Globus pallidus (tissue), 1 donor: ENCODE measurements around the gene LDB2.

ENCODE experiments used
- DNase-seq: peaks from one replicate; pipeline ENCODE4 v3.0.0-alpha.2; 2015; ENCODE audit warnings: low spot score

LDB2 gene

GRCh38 chr4:16721613-16722291 is 176.7 kb downstream of the LDB2 start:
- DNase-seq: no peak

GRCh38 chr4:16720761-16721160 is 177.7 kb downstream of the LDB2 start:
- no peak for DNase-seq

DNA sequence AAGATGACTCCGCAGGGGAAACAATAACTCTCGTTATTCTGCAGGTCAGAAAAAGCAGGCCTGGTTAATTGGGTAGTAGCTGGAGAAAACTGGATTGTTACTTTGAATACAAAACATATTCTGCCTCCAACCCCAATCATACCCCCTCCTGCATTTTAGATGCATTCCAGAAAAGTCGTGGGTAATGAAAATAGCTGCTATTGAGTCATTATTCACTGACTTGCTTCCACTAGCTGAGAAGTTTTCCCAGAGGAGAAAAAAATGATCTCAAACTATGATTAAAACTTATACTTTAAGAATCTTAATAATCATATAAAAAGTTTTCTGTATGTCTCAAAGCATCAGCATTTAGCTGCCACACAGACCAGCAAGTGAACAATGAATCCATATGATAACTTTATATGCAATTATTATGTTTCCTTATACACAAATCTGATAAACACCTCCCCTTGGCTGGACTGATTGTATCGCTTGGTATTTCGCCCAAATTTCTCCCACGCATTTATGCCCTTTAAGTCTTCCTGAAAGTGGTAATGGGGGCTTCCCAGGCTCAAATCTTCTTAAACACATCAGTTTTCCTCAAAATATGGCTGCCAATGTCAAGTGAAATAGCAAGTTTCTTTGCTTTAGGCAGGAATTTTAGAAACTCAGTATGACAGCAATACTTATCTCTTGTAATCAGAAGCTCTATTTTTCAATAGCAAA is 181.0 kb downstream of the LDB2 start:
- no peak for DNase-seq

- DNase-seq: no peak
Measured at GRCh38 chr4:16715482-16715881, 183.0 kb downstream of the LDB2 start.

GRCh38 chr4:16714191-16714590 is 184.3 kb downstream of the LDB2 start:
- DNase-seq: no peak

- no peak for DNase-seq
Measured at GRCh38 chr4:16713696-16714095, 184.7 kb downstream of the LDB2 start.

DNA sequence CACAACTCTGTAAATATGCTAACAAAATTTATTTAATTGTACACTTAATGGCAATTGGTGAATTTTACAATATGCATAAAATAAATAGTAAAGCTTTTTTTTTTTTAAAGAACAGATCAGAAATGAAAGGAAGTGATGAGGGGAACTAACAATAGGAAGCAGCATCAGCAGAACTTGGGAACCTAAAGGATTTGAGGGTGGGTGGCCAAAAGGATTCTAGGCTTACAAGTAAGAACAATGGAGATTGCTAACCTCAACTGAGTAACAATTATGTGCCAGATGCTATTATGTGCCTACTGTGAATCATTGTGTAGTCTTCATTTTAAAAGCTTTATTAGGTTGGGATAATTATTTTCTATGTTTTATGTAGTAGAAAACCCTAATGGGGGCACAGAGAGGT is 185.2 kb downstream of the LDB2 start:
- DNase-seq: no peak

DNA sequence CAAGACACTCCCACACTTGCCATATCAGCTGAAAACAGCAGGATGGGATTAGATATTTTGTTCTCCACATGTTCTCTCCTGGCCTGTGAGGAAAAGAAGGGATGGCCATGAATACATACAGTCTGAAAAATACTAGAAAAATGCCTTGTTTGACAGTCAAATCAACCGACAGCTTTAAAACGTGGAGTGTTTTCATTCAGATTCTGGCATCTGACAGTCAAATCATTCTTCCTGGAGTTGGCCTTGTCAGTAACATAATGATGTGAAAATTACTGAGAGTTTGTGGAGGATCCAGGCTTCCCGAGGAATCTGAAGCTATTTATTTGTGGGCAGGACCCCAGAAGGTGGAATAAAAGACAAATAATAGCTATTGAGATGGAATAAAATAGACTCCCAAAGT is 188.2 kb downstream of the LDB2 start:
- no peak for DNase-seq

DNA sequence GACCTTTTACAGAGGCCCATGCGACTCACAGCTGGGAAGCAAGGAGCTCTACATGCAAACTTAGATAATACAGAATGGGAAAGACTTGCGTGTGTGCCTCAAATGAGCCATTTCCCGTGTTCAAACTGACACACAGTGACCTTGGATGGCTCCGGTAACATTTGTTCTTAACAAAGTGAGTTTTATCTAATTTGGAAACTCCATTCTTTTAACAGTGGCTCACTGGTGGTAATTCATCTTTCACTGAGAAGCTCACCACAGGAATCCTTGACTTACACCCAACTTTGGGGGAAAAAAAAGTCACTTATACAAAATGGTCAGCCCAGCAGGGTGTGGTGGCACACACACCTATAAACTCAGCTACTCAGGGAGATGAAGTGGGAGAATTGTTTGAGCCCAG is 190.6 kb downstream of the LDB2 start:
- no peak for DNase-seq

DNA sequence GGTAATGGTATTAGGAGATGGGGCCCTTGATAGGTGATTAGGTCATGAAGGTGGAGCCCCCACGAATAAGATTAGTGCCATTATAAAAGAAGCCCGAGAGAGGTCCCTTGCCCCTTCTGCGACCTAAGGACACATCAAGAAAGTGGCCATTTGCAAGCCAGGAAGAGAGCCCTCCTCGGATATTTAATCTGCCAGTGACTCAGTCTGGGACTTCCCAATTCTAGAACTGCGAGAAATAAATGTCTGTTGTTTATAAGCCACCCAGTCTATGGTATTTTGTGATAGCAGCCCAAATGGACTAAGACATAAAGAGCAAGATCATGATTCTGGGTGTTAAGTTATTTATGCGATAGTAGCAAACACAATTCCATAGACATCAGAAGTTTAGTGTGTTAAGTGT is 192.2 kb downstream of the LDB2 start:
- DNase-seq: no peak

- no peak for DNase-seq
Measured at GRCh38 chr4:16705341-16705740, 193.1 kb downstream of the LDB2 start.

- no peak for DNase-seq
Measured at GRCh38 chr4:16704489-16704888, 194.0 kb downstream of the LDB2 start.

GRCh38 chr4:16695896-16696295 is 202.5 kb downstream of the LDB2 start:
- DNase-seq: no peak

DNA sequence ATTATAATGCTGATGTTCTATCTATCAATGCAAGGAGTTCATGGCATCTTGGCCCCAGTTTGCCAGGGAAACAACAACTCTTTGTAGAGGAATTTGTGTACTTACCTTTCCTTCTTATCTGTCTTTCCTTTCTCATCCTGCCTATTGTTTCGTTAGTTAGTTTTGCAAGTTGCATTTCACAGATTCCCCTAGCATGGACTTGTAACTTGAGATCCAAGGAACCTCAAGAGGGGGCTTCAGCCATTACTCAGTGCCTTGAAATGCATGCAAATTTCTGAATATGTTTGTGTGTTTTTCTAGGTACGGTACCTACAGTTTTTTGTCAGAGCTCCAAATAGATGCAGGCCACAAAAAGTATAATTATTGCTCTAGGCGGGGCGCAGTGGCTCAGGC is 203.6 kb downstream of the LDB2 start:
- DNase-seq: no peak

DNA sequence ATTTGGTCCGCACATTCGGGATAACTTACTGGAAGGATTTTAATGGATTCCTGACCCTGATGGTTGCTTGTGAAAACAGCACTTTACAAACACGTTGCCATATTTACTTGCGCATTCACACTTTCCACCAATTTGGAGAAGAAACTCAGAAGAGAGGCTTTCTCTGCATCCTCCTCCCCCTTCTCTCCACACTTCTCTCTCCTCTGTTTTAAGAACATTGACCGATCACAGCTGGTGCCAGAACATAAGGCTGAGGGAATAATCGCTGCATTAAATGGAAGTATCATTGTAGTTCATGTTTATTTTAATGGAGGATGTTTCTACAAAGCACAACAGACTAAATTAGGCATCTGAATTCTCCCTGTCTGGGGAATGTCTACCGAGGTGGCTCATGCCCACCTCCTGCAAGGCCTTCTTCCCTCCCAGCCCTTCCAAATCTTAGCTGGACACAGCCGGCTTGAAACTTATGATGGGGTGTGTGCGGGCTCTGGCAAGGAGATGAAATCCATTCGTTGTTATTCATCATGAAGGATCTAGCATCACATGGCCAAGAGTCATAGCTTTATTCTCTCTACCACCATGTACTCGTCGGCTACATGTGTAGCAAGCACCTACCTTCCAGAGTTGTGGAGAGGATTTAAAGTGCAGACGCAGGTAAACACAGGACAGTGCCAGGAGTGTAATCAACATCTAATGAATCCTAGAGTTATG is 204.1 kb downstream of the LDB2 start:
- DNase-seq: no peak

DNA sequence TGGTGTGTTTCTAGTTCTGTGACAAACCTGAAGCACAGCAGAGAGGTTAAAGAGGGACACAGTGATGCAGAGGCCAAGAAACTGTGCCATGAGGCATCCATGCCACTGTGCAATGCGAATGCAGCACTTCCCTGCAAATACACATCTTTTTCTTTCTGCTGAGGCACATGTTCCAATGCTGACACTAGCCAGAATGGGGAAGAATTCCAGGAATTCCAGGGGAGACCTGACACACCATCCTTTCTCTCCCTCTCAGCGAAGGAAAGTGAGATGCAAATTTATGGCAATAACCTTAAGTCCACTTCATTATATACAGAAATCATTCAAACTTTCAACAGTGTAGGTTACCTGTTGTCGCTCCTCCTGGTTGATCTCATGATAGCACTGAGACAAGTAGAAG is 204.8 kb downstream of the LDB2 start:
- no peak for DNase-seq

GRCh38 chr4:16692961-16693506 is 205.4 kb downstream of the LDB2 start:
- peak; percentile 11 for DNase-seq

DNA sequence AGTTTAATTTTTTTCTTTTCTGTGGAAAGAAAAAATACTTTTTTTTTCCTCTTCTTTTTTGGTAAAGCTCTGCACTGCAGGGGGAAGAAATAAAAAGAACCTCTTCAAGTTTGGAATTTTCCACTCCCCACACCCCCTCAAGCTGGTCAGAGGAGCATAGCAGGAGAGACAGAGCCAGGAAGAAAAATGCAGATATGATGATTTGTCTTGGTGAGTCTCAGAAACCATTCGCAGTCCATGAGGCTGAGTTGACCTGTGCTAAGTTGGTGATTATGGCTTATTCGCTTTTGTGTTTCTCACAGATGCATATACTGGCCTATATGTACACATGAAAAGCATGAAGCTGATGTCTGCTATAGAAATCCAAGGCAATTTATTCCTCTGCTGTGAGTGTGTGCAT is 205.9 kb downstream of the LDB2 start:
- no peak for DNase-seq

DNA sequence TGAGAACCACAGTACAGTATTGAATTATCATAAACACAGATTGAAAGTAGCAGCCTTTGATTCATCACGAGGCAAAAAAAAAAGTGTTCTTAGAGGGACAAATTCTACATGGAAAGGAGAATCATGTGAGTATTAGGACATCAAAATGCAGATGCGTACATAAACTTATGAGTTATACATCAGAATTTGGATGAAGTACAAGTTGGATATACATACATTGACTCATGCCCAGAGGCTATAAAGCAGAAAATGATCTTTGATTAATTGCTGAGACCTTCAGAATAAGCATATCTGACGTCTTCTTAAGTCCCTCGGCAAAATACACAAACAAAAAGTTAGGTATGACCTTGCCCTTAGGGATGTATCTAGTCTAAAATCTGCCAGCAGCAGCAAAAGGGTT is 206.4 kb downstream of the LDB2 start:
- no peak for DNase-seq

DNA sequence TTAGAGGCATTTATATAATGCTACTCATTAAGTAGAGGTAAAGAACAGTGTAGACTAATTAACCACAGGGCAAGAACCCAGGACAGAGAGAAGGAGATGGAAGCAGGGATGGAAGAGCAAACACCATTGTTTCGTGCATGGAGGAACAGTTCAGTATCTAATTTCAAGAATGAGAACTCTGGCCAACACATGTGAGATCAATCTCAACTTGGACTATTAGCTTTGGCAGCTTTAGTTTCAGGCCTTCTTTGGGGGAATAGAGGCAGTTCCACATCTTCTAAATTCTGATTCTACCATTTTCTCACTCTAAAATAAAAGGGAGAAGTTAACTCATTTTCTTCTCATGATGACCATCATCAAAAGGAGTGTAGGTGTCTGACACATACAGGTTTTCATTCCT is 207.0 kb downstream of the LDB2 start:
- DNase-seq: no peak

DNA sequence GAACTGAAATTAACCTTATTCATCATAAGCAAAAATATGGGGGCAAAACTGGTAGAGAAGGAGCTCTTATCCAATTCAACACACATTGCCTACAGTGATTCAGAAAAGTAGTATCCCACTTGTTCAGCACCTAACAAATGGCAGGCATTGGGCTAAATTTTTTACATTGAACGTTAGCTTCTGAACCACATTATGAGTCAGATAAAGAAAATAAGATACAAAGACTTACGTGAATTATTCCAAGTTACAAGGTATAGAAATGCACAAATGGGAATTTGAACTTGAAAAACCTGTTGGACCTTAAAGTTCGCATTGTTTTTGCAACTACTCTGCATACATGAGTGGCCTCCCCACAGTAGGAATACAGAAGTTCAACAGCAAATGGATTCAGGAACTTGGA is 210.6 kb downstream of the LDB2 start:
- no peak for DNase-seq

DNA sequence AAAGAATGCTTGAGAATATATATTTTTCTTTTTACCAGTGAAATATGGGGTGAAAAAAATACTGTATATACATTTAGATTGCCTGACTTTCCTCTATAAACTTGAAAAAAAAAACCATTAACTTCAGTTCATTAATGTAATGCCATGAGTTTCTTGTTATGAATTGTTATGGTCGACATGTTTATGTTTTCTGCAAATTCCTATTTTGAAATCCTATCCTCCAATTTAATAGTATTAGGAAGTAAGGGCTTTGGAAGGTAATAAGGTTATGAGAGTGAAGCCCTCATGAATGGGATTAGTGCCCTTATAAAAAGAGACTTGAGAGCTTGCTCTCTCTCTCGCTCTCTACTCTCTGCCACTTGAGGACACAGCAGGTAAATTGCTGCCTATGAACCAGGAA is 211.4 kb downstream of the LDB2 start:
- DNase-seq: no peak

- no peak for DNase-seq
Measured at GRCh38 chr4:16686195-16686594, 212.2 kb downstream of the LDB2 start.
